ENCODE measurements around the gene KRT81.
A peak's percentile ranks its signal among the peaks of the same experiment; 100 is the strongest.
"Not testable (repeated sequence)": the region's sequence is repeated elsewhere in the genome, so short reads cannot be mapped to it uniquely, and the experiment has no call there.

Gene KRT81

DNA sequence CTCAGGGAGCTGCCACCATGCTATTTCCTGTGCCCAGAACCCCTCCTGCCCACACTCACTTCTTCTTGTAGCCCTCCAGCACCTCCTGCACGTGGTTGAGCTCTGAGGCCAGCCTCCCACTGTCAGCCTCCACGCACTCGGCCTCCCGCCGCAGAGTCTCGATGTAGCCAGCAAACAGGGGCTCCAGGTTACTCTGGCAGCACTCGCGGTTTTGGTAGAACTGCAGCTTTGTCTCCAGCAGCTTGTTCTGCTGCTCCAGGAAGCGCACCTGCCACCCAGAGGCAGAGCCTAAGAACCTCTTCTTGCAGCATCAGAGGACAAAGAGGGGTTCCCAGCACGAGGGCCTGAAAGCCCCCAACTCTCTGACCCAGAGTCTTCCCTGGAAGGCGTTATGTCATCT lies 27.8 kb upstream of the KRT81 start:
- DNase-seq (ENCODE audit: low read depth in 2 of 2): no peak
- TF ChIP-seq, protein P1, sequence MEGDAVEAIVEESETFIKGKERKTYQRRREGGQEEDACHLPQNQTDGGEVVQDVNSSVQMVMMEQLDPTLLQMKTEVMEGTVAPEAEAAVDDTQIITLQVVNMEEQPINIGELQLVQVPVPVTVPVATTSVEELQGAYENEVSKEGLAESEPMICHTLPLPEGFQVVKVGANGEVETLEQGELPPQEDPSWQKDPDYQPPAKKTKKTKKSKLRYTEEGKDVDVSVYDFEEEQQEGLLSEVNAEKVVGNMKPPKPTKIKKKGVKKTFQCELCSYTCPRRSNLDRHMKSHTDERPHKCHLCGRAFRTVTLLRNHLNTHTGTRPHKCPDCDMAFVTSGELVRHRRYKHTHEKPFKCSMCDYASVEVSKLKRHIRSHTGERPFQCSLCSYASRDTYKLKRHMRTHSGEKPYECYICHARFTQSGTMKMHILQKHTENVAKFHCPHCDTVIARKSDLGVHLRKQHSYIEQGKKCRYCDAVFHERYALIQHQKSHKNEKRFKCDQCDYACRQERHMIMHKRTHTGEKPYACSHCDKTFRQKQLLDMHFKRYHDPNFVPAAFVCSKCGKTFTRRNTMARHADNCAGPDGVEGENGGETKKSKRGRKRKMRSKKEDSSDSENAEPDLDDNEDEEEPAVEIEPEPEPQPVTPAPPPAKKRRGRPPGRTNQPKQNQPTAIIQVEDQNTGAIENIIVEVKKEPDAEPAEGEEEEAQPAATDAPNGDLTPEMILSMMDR (IDR thresholded peaks at IDR 0.05; ENCODE audit: low read depth, low read length): no peak
- no peak overlapping the region for H3K4me3 ChIP-seq (replicated peaks in 1 of 2; ENCODE audit: low read depth in 2 of 2, low read length in 2 of 2)

- TF ChIP-seq, protein P1 (IDR thresholded peaks at IDR 0.05; ENCODE audit: low read depth, low read length): no peak
- DNase-seq (ENCODE audit: low read depth in 2 of 2): no peak
- H3K4me3 ChIP-seq (replicated peaks in 1 of 2; ENCODE audit: low read depth in 2 of 2, low read length in 2 of 2): no peak overlapping the region
Measured at GRCh38 chr12:52318241-52318990, 27.1 kb upstream of the KRT81 start.

- DNase-seq (ENCODE audit: low read depth in 2 of 2): no peak
- TF ChIP-seq, protein P1 (IDR thresholded peaks at IDR 0.05; ENCODE audit: low read depth, low read length): no peak
- H3K4me3 ChIP-seq (replicated peaks in 1 of 2; ENCODE audit: low read depth in 2 of 2, low read length in 2 of 2): no peak overlapping the region
Measured at GRCh38 chr12:52317468-52318052, 26.2 kb upstream of the KRT81 start.

DNA sequence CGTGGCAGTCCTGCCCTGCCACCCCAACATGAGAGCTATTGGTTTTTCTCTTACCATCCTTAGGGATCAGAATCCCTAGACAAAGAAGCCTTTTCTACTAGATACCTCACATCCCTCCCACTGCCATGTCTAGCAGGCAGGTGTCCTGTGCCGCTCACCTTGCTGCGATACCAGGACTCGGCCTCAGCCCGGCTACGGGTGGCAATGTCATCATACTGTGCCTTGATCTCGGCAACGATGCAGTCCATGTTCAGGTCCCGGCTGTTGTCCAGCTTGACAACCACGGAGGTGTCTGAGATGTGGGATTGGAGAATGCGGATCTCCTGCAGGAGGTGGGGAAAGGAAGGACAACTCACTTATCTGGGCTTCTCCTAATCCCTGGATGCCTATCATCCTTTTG lies 25.4 kb upstream of the KRT81 start:
- H3K4me3 ChIP-seq (replicated peaks in 1 of 2; ENCODE audit: low read depth in 2 of 2, low read length in 2 of 2): no peak overlapping the region
- DNase-seq (ENCODE audit: low read depth in 2 of 2): no peak
- TF ChIP-seq, protein P1 (IDR thresholded peaks at IDR 0.05; ENCODE audit: low read depth, low read length): no peak

GRCh38 chr12:52316290-52316689 lies 25.0 kb upstream of the KRT81 start:
- TF ChIP-seq, protein P1 (IDR thresholded peaks at IDR 0.05; ENCODE audit: low read depth, low read length): no peak
- no peak overlapping the region for H3K4me3 ChIP-seq (replicated peaks in 1 of 2; ENCODE audit: low read depth in 2 of 2, low read length in 2 of 2)
- no peak for DNase-seq (ENCODE audit: low read depth in 2 of 2)

DNA sequence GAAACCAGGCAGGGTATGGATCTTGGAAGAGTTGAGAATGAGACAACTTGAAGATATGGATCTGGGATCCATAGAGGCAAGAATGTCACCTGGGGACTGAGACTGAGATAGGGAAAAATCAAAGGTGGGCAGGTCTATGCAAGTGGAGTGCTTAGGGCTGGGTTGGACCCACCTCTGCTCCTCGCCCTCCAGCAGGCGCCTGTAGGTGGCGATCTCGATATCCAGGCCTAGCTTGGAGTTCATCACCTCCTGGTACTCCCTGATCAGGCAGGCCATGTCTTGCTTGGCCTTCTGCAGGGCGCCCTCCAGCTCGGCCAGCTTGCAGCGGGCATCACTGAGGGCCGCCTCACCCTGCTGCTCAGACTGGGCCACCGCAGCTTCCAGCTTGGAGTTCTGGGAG lies 24.4 kb upstream of the KRT81 start:
- H3K4me3 ChIP-seq (replicated peaks in 1 of 2; ENCODE audit: low read depth in 2 of 2, low read length in 2 of 2): not testable (repeated sequence)
- TF ChIP-seq, protein P1 (IDR thresholded peaks at IDR 0.05; ENCODE audit: low read depth, low read length): peak; percentile 35
- peak in 1 of 2 donors; percentile 14 for DNase-seq (ENCODE audit: low read depth in 2 of 2)
